Measurements from ENCODE around the gene USH1C. TPM values are rescaled to one million over a fixed set of nuclear protein-coding genes. Genes with fewer than 3 reads are reported as not detected.

The USH1C gene
- total RNA-seq, 1 experiment from 2014 or later: not detected

DNA sequence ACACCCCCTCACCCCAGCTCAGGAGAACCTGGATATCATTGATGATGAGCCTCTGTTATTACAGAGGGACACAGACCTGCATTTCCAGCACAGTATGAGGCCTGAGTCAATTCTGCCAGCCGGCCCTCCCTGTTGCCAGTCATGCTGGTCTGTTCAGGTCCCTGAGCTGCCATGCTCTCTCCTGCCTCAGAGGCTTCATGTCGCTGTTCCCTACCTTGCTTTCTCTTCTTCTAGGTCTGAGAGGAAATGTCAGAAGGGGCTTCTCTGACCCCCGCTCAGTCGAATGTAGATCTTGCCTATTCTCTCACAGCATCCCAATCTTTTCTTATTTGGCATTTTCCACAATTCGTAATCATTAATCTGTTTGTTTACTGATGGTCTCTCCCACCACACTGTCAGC lies 45.7 kb downstream of the USH1C start:
- in situ Hi-C loops (cut with HindIII; ENCODE audit: low pct_unique_long_range_greater_than_20kb, low sequenced_read_pairs): no loop called here
- peak; percentile 35 for DNase-seq (ENCODE audit: low read depth, low spot score)

GRCh38 chr11:17498058-17498457 lies 46.2 kb downstream of the USH1C start:
- no peak for DNase-seq (ENCODE audit: low read depth, low spot score)
- in situ Hi-C loops (cut with HindIII; ENCODE audit: low pct_unique_long_range_greater_than_20kb, low sequenced_read_pairs): no loop called here

- in situ Hi-C loops (cut with HindIII; ENCODE audit: low pct_unique_long_range_greater_than_20kb, low sequenced_read_pairs): no loop called here
- DNase-seq (ENCODE audit: low read depth, low spot score): no peak
These were observed 47.8 kb downstream of the USH1C start for GRCh38 chr11:17496406-17496805.

DNA sequence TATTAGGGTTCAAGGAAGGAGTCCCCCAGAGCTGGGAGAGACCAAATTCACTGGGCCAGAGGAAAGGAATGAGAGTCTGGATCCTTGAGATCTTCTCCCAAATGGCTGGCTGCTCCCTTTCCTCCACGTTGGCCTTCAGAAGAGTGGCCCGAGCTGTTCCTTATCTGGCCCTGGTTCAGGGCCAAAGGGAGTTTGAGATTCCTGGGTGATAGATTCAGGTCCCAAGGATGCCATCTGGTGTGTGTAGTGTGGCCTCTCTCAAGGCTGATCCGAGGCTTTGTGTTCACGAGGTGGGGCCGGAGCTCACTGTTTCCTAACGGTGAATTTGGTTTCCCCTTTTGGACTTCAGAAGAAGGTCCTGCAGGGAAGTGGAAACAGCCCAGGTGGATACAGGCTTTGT lies 50.2 kb downstream of the USH1C start:
- in situ Hi-C loops (cut with HindIII; ENCODE audit: low pct_unique_long_range_greater_than_20kb, low sequenced_read_pairs): no loop called here
- DNase-seq (ENCODE audit: low read depth, low spot score): no peak

DNA sequence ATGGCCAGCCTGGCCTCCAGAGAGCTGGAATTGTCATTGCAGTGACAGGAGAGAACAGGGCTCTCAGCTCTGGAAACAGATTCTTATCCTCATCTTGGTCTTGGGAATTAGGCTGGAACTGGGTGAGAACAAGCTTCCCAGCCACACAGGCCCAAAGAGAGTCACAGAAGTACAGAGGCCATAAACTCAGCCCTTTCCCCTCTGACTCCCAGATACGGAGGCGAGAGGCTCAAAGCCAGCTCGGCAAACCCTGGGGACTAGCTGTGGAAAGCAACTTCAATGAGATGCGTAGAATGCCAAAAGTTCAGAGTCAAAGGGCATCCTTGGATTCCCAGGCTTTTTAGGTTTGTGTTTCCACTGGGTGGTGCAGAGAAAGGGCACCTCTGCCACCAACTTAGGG lies 53.3 kb downstream of the USH1C start:
- in situ Hi-C loops (cut with HindIII; ENCODE audit: low pct_unique_long_range_greater_than_20kb, low sequenced_read_pairs): no loop called here

GRCh38 chr11:17490232-17490631 lies 54.0 kb downstream of the USH1C start:
- in situ Hi-C loops (cut with HindIII; ENCODE audit: low pct_unique_long_range_greater_than_20kb, low sequenced_read_pairs): no loop called here
- DNase-seq (ENCODE audit: low read depth, low spot score): no peak

More for the DNA sequence above, 53.3 kb downstream of the USH1C start:
- no peak for DNase-seq (ENCODE audit: low read depth, low spot score)

DNA sequence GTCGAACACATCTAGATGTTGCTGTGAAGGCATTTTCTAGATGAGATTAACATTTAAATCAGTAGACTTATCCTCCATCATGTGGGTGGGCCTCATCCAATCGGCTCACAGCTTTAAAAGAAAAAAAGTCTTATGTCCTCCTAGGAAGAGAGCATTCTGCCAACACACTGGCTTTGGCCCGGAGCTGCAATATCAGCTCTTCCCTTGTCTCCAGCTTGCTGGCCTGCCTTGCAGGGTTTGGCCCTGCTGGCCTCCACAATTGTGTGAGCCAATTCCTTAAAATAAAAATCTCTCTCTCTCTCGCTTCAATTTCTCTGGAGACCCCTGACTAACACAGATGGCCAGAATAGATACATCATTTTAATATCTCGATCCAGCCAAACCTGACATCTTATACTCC lies 54.5 kb downstream of the USH1C start:
- in situ Hi-C loops (cut with HindIII; ENCODE audit: low pct_unique_long_range_greater_than_20kb, low sequenced_read_pairs): no loop called here
- DNase-seq (ENCODE audit: low read depth, low spot score): no peak

GRCh38 chr11:17488563-17488962 lies 55.7 kb downstream of the USH1C start:
- no peak for DNase-seq (ENCODE audit: low read depth, low spot score)
- in situ Hi-C loops (cut with HindIII; ENCODE audit: low pct_unique_long_range_greater_than_20kb, low sequenced_read_pairs): no loop called here

DNA sequence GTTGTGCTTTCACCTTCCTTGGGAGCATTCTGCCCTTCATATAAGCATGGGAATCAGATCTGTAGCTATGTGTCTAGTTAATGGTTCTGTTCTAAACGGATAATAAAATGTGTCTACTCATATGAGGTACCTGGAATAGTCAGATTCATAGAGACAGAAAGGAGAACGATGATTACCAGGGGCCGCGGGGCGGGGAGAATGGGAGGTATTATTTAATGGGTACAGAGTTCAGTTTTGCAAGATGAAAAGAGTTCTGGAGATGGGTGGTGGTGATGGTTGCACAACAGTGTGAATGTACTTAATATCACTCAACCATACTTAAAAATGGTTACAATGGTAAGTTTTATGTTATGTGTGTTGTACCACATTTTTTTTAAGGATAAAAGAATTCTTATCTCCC lies 57.6 kb downstream of the USH1C start:
- in situ Hi-C loops (cut with HindIII; ENCODE audit: low pct_unique_long_range_greater_than_20kb, low sequenced_read_pairs): no loop called here
- no peak for DNase-seq (ENCODE audit: low read depth, low spot score)

- no peak for DNase-seq (ENCODE audit: low read depth, low spot score)
- in situ Hi-C loops (cut with HindIII; ENCODE audit: low pct_unique_long_range_greater_than_20kb, low sequenced_read_pairs): no loop called here
These were observed 60.7 kb downstream of the USH1C start for GRCh38 chr11:17483505-17483904.

GRCh38 chr11:17481905-17482304 lies 62.3 kb downstream of the USH1C start:
- in situ Hi-C loops (cut with HindIII; ENCODE audit: low pct_unique_long_range_greater_than_20kb, low sequenced_read_pairs): no loop called here

GRCh38 chr11:17479284-17480214 lies 64.7 kb downstream of the USH1C start:
- in situ Hi-C loops (cut with HindIII; ENCODE audit: low pct_unique_long_range_greater_than_20kb, low sequenced_read_pairs): no loop called here
- DNase-seq (ENCODE audit: low read depth, low spot score): peak; percentile 70

More at GRCh38 chr11:17481905-17482304, 62.3 kb downstream of the USH1C start:
- no peak for DNase-seq (ENCODE audit: low read depth, low spot score)

- in situ Hi-C loops (cut with HindIII; ENCODE audit: low pct_unique_long_range_greater_than_20kb, low sequenced_read_pairs): no loop called here
These were observed 66.1 kb downstream of the USH1C start for GRCh38 chr11:17478070-17478469.

DNA sequence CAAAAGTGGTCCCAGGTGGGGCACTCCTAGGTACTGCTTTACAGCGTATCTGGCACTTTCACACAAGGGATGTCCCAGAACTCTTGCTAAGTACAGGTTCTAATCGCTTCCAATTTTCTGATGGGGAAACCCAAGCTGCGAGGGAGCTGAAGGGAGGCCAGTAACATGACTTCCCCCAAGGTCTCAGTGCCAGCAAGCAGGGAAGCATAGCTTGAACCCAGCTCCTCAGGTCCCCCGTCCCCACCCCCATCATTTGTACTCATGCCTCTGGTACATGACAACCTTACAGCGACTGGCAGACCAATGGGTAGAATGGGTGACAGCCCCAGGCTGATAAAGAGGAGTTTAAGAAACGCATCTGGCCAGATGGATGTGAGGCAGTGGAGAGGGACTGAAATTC lies 66.9 kb downstream of the USH1C start:
- in situ Hi-C loops (cut with HindIII; ENCODE audit: low pct_unique_long_range_greater_than_20kb, low sequenced_read_pairs): no loop called here

More at GRCh38 chr11:17478070-17478469, 66.1 kb downstream of the USH1C start:
- no peak for DNase-seq (ENCODE audit: low read depth, low spot score)

DNA sequence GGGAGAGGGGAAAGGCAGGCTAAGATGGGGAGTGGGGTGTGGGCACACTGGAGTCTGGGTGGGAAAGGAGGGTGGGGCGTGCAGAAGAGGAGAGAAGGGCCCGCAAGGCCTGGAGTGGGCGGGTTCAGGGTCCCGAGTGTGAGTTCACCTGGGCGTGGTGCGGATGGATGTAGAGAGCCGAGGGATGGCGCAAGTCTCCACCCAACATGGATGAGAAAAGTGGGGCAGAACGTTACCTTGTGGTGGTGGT lies 67.2 kb downstream of the USH1C start:
- DNase-seq (ENCODE audit: low read depth, low spot score): no peak
- in situ Hi-C loops (cut with HindIII; ENCODE audit: low pct_unique_long_range_greater_than_20kb, low sequenced_read_pairs): no loop called here

More for the DNA sequence above, 66.9 kb downstream of the USH1C start:
- no peak for DNase-seq (ENCODE audit: low read depth, low spot score)

DNA sequence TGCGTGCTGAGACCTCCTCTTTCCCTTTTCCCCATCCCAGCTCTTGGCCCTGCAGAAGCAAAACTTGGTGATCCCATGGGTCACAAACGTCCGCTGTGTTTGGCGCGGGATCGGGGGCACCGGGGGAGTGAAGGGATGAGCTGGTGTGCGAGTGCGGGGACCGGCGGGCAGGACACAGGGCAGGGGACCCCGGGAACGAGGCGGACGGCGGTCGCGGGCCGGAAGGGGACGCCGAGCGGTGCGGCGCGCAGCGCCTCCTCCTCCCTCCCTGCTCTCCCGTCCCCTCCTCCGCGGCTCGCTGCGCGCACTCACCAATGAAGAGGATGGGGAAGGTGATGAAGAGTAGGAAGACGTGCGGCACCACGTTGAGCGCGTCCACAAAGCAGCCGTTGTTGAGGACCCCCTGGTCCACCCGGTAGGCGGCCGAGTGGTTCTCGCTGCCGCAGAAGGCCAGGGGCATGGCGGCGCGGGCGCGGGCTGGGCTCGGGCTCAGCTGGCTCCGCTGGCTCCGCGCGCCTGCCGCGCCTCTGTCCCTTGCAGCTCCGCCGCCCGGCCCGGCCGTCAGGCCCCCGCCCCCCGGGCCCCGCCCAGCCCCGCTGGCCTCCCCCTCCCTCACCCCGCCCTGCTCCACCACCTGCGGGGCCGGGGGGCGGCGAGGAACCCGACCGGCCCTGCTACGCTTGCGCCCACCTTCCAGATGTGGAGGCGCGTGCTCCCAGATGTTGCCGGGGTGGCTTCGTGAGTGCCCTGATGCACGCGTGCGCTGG lies 67.7 kb downstream of the USH1C start, which contains the start of gene ABCC8:
TSS of gene ABCC8 (minus strand) at position 529 of the 767 bp plus-strand sequence. CDS start at position 460, 69 bp downstream.
- DNase-seq (ENCODE audit: low read depth, low spot score): no peak
- in situ Hi-C loops (cut with HindIII; ENCODE audit: low pct_unique_long_range_greater_than_20kb, low sequenced_read_pairs): no loop called here

DNA sequence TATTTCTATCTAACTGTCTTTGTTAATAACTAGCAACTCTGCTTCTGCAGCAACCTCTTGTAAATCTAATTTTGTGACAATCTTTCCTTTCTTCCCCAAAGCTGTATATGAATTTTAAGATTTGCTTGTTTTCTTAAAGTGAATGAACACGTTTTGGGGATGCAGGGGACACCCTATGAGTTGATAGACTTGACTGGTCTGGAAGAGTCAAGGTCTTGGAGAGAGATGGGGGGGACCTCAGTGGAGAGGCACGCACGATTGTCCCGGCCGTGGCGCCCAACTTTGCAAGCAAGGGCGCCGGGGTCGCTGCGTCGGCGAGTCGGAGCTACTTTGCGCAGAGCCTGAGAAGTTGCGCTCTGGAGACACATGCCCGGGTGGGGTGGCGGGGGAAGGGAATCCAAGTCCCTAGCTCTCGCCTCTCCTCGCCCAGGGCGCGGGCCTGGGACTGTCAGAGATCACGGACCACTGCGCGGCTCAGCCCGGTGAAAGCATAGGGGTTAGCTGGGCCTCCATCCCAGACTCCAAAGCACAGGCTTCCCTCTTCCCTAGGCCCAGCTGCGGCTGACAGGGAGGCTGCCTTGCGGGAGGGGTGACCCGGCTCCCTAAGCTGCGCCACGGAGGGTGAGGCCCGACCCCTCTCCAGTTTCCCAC lies 68.4 kb downstream of the USH1C start:
- no peak for DNase-seq (ENCODE audit: low read depth, low spot score)
- in situ Hi-C loops (cut with HindIII; ENCODE audit: low pct_unique_long_range_greater_than_20kb, low sequenced_read_pairs): no loop called here

DNA sequence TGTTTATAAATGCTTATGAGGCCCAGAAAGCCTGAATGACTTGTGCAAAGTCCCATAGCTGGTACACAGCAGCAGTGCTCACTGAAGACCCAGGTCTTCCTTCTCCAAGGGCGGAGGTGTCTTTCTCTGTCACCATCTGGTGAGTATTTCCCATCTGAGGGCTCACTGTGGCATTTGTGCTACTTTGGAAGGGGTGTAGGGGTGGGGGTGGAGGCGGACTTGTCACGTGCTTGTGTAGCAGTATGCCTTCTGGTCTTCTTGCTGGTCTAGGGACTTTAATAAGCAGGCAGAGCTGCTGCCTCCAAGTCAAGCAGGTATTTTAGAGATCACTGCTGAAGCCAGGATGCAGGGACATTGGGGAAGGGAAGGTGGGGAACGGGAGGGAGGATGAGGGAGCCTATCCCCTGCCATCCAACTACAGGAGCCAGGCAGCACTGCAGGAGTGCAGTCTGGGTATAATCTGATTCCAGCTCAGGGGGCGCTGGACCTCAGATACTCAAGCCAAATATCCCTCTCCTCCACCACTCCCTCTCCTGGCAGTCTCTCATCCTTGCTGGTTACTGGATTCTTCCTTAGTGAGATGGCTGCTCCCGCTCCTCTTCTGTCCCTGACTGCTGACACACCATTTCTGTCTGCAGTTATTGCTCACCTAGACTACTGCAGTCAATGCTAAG lies 71.0 kb downstream of the USH1C start:
- in situ Hi-C loops (cut with HindIII; ENCODE audit: low pct_unique_long_range_greater_than_20kb, low sequenced_read_pairs): no loop called here
- peak; percentile 86 for DNase-seq (ENCODE audit: low read depth, low spot score)
